H9 (cell line): ENCODE measurements around the gene MRPS27. TPM values are rescaled to one million over a fixed set of nuclear protein-coding genes. Genes with fewer than 3 reads are reported as not detected.
A peak's percentile ranks its signal among the peaks of the same experiment; 100 is the strongest.

Experiments used
- DNase-seq: peaks from one replicate; pipeline ENCODE4 v3.0.0-alpha.2; 2017
- H2AFZ ChIP-seq: one replicate; pipeline ENCODE4 v1.6.1; 2013; ENCODE audit warnings: mild to moderate bottlenecking, low read length, control low read depth, moderate library complexity
- H2AK5ac ChIP-seq: 2 replicates; pipeline ENCODE4 v1.6.1; 2013; ENCODE audit warnings: low read length, control low read depth, mixed read lengths; ENCODE audit not compliant: insufficient read length
- H2BK120ac ChIP-seq: one replicate; pipeline ENCODE4 v1.6.1; 2013; ENCODE audit warnings: low read depth, mild to moderate bottlenecking, low read length, control low read depth, inconsistent platforms; ENCODE audit not compliant: poor library complexity, severe bottlenecking
- H2BK12ac ChIP-seq: 2 replicates; pipeline ENCODE4 v1.6.1; 2013; ENCODE audit warnings: low read length, control low read depth, mixed read lengths, low read depth; ENCODE audit not compliant: insufficient read length
- H2BK15ac ChIP-seq: 2 replicates; pipeline ENCODE4 v1.6.1; 2013; ENCODE audit warnings: low read depth, low read length, control low read depth
- H2BK20ac ChIP-seq: one replicate; pipeline ENCODE4 v1.6.1; 2013; ENCODE audit warnings: low read depth, mild to moderate bottlenecking, low read length, control low read depth, inconsistent platforms; ENCODE audit not compliant: poor library complexity, severe bottlenecking
- H2BK5ac ChIP-seq: 2 replicates; pipeline ENCODE4 v1.6.1; 2013; ENCODE audit warnings: low read length, control low read depth, mixed read lengths; ENCODE audit not compliant: insufficient read length
- H3K14ac ChIP-seq: 2 replicates; pipeline ENCODE4 v1.6.1; 2013; ENCODE audit warnings: low read length, control low read depth; ENCODE audit not compliant: insufficient read depth
- H3K18ac ChIP-seq: 2 replicates; pipeline ENCODE4 v1.6.1; 2013; ENCODE audit warnings: low read depth, mild to moderate bottlenecking, mixed read lengths, low read length, control low read depth; ENCODE audit not compliant: insufficient read length
- H3K23ac ChIP-seq: 2 replicates; pipeline ENCODE4 v1.6.1; 2013; ENCODE audit warnings: low read length, control low read depth, mixed read lengths, low read depth; ENCODE audit not compliant: insufficient read length
- H3K23me2 ChIP-seq: 2 replicates; pipeline ENCODE4 v1.6.1; 2013; ENCODE audit warnings: low read depth, mild to moderate bottlenecking, mixed read lengths, low read length, control low read depth; ENCODE audit not compliant: insufficient read length, poor library complexity, severe bottlenecking
- H3K27ac ChIP-seq: 2 replicates; pipeline ENCODE4 v1.5.1; 2013; ENCODE audit warnings: low read length, control low read depth, mixed read lengths, low read depth; ENCODE audit not compliant: insufficient read length
- H3K27me3 ChIP-seq: 2 replicates; pipeline ENCODE4 v1.6.1; 2013; ENCODE audit warnings: low read length, control low read depth, inconsistent platforms; ENCODE audit not compliant: insufficient read depth
- H3K4ac ChIP-seq: 2 replicates; pipeline ENCODE4 v1.6.1; 2013; ENCODE audit warnings: low read depth, mild to moderate bottlenecking, control low read depth, inconsistent platforms, low read length, moderate library complexity
- H3K4me1 ChIP-seq: 2 replicates; pipeline ENCODE4 v1.6.1; 2013; ENCODE audit warnings: low read length, control low read depth, inconsistent platforms; ENCODE audit not compliant: insufficient read depth
- H3K4me2 ChIP-seq: 2 replicates; pipeline ENCODE4 v1.6.1; 2013; ENCODE audit warnings: low read length, control low read depth, mixed read lengths; ENCODE audit not compliant: insufficient read length, insufficient read depth
- H3K56ac ChIP-seq: 2 replicates; pipeline ENCODE4 v1.6.1; 2013; ENCODE audit warnings: low read depth, mild to moderate bottlenecking, mixed read lengths, low read length, control low read depth; ENCODE audit not compliant: insufficient read length
- H3K79me1 ChIP-seq: 2 replicates; pipeline ENCODE4 v1.6.1; 2013; ENCODE audit warnings: low read depth, mild to moderate bottlenecking, moderate library complexity, low read length, control low read depth, inconsistent platforms; ENCODE audit not compliant: insufficient read depth, poor library complexity, severe bottlenecking
- H3K79me2 ChIP-seq: 2 replicates; pipeline ENCODE4 v1.6.1; 2013; ENCODE audit warnings: low read length, control low read depth, inconsistent platforms; ENCODE audit not compliant: insufficient read depth
- H3K9ac ChIP-seq: 2 replicates; pipeline ENCODE4 v1.6.1; 2013; ENCODE audit warnings: low read length, control low read depth, mixed read lengths; ENCODE audit not compliant: insufficient read length; ENCODE audit errors: extremely low read depth
- H3K9me3 ChIP-seq: one replicate; pipeline ENCODE4 v1.6.1; 2013; ENCODE audit warnings: low read depth, low read length, inconsistent platforms; ENCODE audit not compliant: control insufficient read depth
- H3T11ph ChIP-seq: one replicate; pipeline ENCODE4 v1.6.1; 2013; ENCODE audit warnings: mild to moderate bottlenecking, low read length, control low read depth, inconsistent platforms
- H4K20me1 ChIP-seq: one replicate; pipeline ENCODE4 v1.6.1; 2013; ENCODE audit not compliant: control insufficient read depth, insufficient read length, insufficient read depth
- H4K5ac ChIP-seq: 2 replicates; pipeline ENCODE4 v1.6.1; 2013; ENCODE audit warnings: low read depth, mild to moderate bottlenecking, mixed read lengths, low read length, control low read depth; ENCODE audit not compliant: insufficient read length
- H4K8ac ChIP-seq: replicated peaks from 2 replicates; pipeline ENCODE4 v1.6.1; 2013; ENCODE audit warnings: low read length, control low read depth, mixed read lengths, low read depth; ENCODE audit not compliant: insufficient read length
- H4K91ac ChIP-seq: 2 replicates; pipeline ENCODE4 v1.6.1; 2013; ENCODE audit warnings: low read depth, mild to moderate bottlenecking, moderate library complexity, mixed read lengths, low read length, control low read depth; ENCODE audit not compliant: insufficient read length
- H3K27ac Mint-ChIP-seq, 3 experiments: 2 replicates in 2 of 3; 3 replicates in 1 of 3; pipeline ENCODE4 v1.8.0; 2020 to 2021; ENCODE audit warnings: mixed read lengths in 3 of 3, mild to moderate bottlenecking in 1 of 3, moderate library complexity in 1 of 3
- H3K27me3 Mint-ChIP-seq: 2 replicates; pipeline ENCODE4 v1.8.0; 2021; ENCODE audit warnings: low read depth, mild to moderate bottlenecking, moderate library complexity, mixed read lengths
- H3K36me3 Mint-ChIP-seq, 3 experiments: 2 replicates in 2 of 3; 3 replicates in 1 of 3; pipeline ENCODE4 v1.8.0; 2020 to 2021; ENCODE audit warnings: low read depth in 3 of 3, mixed read lengths in 3 of 3; ENCODE audit not compliant: insufficient read depth in 1 of 3
- H3K4me1 Mint-ChIP-seq, 2 experiments: 2 replicates each; pipeline ENCODE4 v1.8.0; 2020; ENCODE audit warnings: mixed read lengths in 2 of 2
- H3K4me3 Mint-ChIP-seq, 2 experiments: 2 replicates in 1 of 2; 3 replicates in 1 of 2; pipeline ENCODE4 v1.8.0; 2020 to 2021; ENCODE audit warnings: mild to moderate bottlenecking in 2 of 2, mixed read lengths in 2 of 2, moderate library complexity in 1 of 2
- H3K9me3 Mint-ChIP-seq, 2 experiments: 2 replicates in 1 of 2; 3 replicates in 1 of 2; pipeline ENCODE4 v1.8.0; 2020; ENCODE audit warnings: mild to moderate bottlenecking in 2 of 2, mixed read lengths in 2 of 2, moderate library complexity in 1 of 2
- WGBS: extraction: QIAGEN DNeasy Blood & Tissue Kit; methylation state at CpG from one replicate; pipeline ENCODE4 v1.1.7; 2013; ENCODE audit warnings: missing lambda C conversion rate, low lambda C conversion rate, mixed read lengths; ENCODE audit not compliant: insufficient read length; ENCODE audit errors: extremely low coverage; 5-methylcytosine and 5-hydroxymethylcytosine counted together
- total RNA-seq: library from RNA; stranded (reverse); gene quantifications from 2 replicates; pipeline ENCODE4 v1.2.1, GENCODE V29; 2021
- TF ChIP-seq, protein P1 (sequence below): fragments of 200-600 bp; sonication (generic); conservative IDR thresholded peaks from 3 replicates; pipeline ENCODE4 v1.8.0; 2021; ENCODE audit warnings: antibody characterized with exemption, mild to moderate bottlenecking

Gene MRPS27
- total RNA-seq, 1 experiment from 2014 or later: 83.3 TPM

DNA sequence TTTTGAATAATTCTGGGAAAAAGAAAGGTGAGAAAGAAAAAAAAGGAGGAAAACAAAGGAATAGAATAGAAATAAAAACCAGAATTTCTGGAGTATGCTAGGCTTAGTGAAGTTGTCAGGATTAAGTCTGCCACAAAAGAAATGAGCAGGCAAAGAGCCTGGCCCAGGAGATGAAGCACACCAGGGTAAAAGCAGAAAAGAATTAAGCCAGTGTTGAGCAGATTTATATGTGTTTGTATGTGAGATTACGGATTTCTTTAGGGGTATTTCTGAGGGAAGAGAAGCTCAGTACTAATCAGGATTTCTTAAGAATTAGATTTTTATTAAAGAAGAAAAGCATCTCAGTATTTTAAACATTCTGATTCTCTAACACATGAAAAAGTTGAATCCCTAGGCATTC lies 74.5 kb downstream of the MRPS27 start:
- peaks cover 11% of the 10 kb centered on the region for H3K4me1 ChIP-seq
- H3K27me3 Mint-ChIP-seq: no peaks in the 10 kb centered on the region

More for the DNA sequence above, 74.5 kb downstream of the MRPS27 start:
- H3K18ac ChIP-seq: no peak overlapping the region
- H2AFZ ChIP-seq: no peak overlapping the region
- H3K23ac ChIP-seq: no peak overlapping the region
- no peaks in the 10 kb centered on the region for H3K79me2 ChIP-seq
- no peak overlapping the region for H4K8ac ChIP-seq
- H3K36me3 Mint-ChIP-seq: peaks cover 0 to 3% (median 0%) of the 10 kb centered on the region in 3 experiments; a peak in 1 of 7 replicates
- no peak overlapping the region for H3K56ac ChIP-seq
- no peaks in the 10 kb centered on the region for H3K23me2 ChIP-seq
- no peak overlapping the region for H3K9ac ChIP-seq
- H3K9me3 Mint-ChIP-seq: no peaks in the 10 kb centered on the region
- H3K27me3 ChIP-seq: no peaks in the 10 kb centered on the region
- peak overlapping the region; percentile 21 to 82 (median 72); a peak in 6 of 7 replicates for H3K27ac Mint-ChIP-seq
- no peak overlapping the region for H2BK12ac ChIP-seq
- no peak overlapping the region for H3K27ac ChIP-seq
- H4K91ac ChIP-seq: no peak overlapping the region
- H3K14ac ChIP-seq: no peak overlapping the region
- no peaks in the 10 kb centered on the region for H4K20me1 ChIP-seq
- no peak overlapping the region for H2BK5ac ChIP-seq
- H2AK5ac ChIP-seq: no peak overlapping the region
- no peak overlapping the region for H4K5ac ChIP-seq
- H3T11ph ChIP-seq: no peak overlapping the region
- H3K9me3 ChIP-seq: no peaks in the 10 kb centered on the region
- H3K4me2 ChIP-seq: no peak overlapping the region
- H3K79me1 ChIP-seq: no peaks in the 10 kb centered on the region
- H2BK20ac ChIP-seq: no peak overlapping the region
- no peak for DNase-seq
- no peak overlapping the region for H2BK120ac ChIP-seq
- WGBS: no CpG with 5 or more reads among the region's 1 CpG
- TF ChIP-seq, protein P1, sequence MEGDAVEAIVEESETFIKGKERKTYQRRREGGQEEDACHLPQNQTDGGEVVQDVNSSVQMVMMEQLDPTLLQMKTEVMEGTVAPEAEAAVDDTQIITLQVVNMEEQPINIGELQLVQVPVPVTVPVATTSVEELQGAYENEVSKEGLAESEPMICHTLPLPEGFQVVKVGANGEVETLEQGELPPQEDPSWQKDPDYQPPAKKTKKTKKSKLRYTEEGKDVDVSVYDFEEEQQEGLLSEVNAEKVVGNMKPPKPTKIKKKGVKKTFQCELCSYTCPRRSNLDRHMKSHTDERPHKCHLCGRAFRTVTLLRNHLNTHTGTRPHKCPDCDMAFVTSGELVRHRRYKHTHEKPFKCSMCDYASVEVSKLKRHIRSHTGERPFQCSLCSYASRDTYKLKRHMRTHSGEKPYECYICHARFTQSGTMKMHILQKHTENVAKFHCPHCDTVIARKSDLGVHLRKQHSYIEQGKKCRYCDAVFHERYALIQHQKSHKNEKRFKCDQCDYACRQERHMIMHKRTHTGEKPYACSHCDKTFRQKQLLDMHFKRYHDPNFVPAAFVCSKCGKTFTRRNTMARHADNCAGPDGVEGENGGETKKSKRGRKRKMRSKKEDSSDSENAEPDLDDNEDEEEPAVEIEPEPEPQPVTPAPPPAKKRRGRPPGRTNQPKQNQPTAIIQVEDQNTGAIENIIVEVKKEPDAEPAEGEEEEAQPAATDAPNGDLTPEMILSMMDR: no peak
- H3K4ac ChIP-seq: no peak overlapping the region
- H2BK15ac ChIP-seq: no peak overlapping the region
- H3K4me1 Mint-ChIP-seq: peaks cover 49 to 65% of the 10 kb centered on the region in 2 experiments
- H3K4me3 Mint-ChIP-seq: no peak overlapping the region
